ENCODE results near the gene SRP72. TPM values are rescaled to one million over a fixed set of nuclear protein-coding genes. Genes with fewer than 3 reads are reported as not detected.
"Not testable (repeated sequence)": the region's sequence is repeated elsewhere in the genome, so short reads cannot be mapped to it uniquely, and the experiment has no call there.

Gene SRP72
- total RNA-seq, 1 experiment from 2014 or later = 56.8 TPM

- Histone ChIP-seq H3K4me3 (ENCODE audit: insufficient read depth, low read depth, low read length) (no peak overlapping the region), H3K27me3 (ENCODE audit: control insufficient read depth, insufficient read depth, low read length) (no peaks in the 10 kb centered on the region), H3K36me3 (replicated peaks; ENCODE audit: control insufficient read depth, insufficient read depth, low read length) (peaks cover 35% of the 10 kb centered on the region)
- DNase-seq = no peak
Measured at GRCh38 chr4:56445699-56446098, 21.7 kb upstream of the SRP72 start.

GRCh38 chr4:56448301-56448700 lies 19.1 kb upstream of the SRP72 start:
- Histone ChIP-seq H3K36me3 (replicated peaks; ENCODE audit: control insufficient read depth, insufficient read depth, low read length) (peaks cover 40% of the 10 kb centered on the region), H3K4me3 (ENCODE audit: insufficient read depth, low read depth, low read length) (no peak overlapping the region)

GRCh38 chr4:56449475-56449874 lies 17.9 kb upstream of the SRP72 start:
- DNase-seq; H3K27me3 ChIP-seq (ENCODE audit: control insufficient read depth, insufficient read depth, low read length); H3K4me3 ChIP-seq (ENCODE audit: insufficient read depth, low read depth, low read length): not testable (repeated sequence)
- peaks cover 46% of the 10 kb centered on the region for H3K36me3 ChIP-seq (replicated peaks; ENCODE audit: control insufficient read depth, insufficient read depth, low read length)

More at GRCh38 chr4:56448301-56448700, 19.1 kb upstream of the SRP72 start:
- H3K27me3 ChIP-seq (ENCODE audit: control insufficient read depth, insufficient read depth, low read length) = no peaks in the 10 kb centered on the region
- no peak for DNase-seq

- Histone ChIP-seq H3K27me3 (ENCODE audit: control insufficient read depth, insufficient read depth, low read length) (no peaks in the 10 kb centered on the region), H3K36me3 (replicated peaks; ENCODE audit: control insufficient read depth, insufficient read depth, low read length) (peaks cover 47% of the 10 kb centered on the region), H3K4me3 (ENCODE audit: insufficient read depth, low read depth, low read length) (no peak overlapping the region)
- no peak for DNase-seq
Measured at GRCh38 chr4:56450342-56450741, 17.1 kb upstream of the SRP72 start.

GRCh38 chr4:56460085-56460484 lies 7.3 kb upstream of the SRP72 start:
- peaks cover 28% of the 10 kb centered on the region for H3K36me3 ChIP-seq (replicated peaks; ENCODE audit: control insufficient read depth, insufficient read depth, low read length)
- H3K4me3 ChIP-seq (ENCODE audit: insufficient read depth, low read depth, low read length) = no peak overlapping the region
- H3K27me3 ChIP-seq (ENCODE audit: control insufficient read depth, insufficient read depth, low read length) = no peaks in the 10 kb centered on the region
- no peak for DNase-seq

GRCh38 chr4:56462157-56462556 lies 5.3 kb upstream of the SRP72 start:
- no peak for DNase-seq
- H3K27me3 ChIP-seq (ENCODE audit: control insufficient read depth, insufficient read depth, low read length) = no peaks in the 10 kb centered on the region
- no peak overlapping the region for H3K4me3 ChIP-seq (ENCODE audit: insufficient read depth, low read depth, low read length)
- H3K36me3 ChIP-seq (replicated peaks; ENCODE audit: control insufficient read depth, insufficient read depth, low read length) = peaks cover 23% of the 10 kb centered on the region

- no peak for DNase-seq
- Histone ChIP-seq H3K36me3 (replicated peaks; ENCODE audit: control insufficient read depth, insufficient read depth, low read length) (peaks cover 17% of the 10 kb centered on the region), H3K27me3 (ENCODE audit: control insufficient read depth, insufficient read depth, low read length) (no peaks in the 10 kb centered on the region), H3K4me3 (ENCODE audit: insufficient read depth, low read depth, low read length) (no peak overlapping the region)
Measured at GRCh38 chr4:56463711-56464110, 3.7 kb upstream of the SRP72 start.

- DNase-seq = no peak
- Histone ChIP-seq H3K4me3 (ENCODE audit: insufficient read depth, low read depth, low read length) (no peak overlapping the region), H3K36me3 (replicated peaks; ENCODE audit: control insufficient read depth, insufficient read depth, low read length) (peaks cover 10% of the 10 kb centered on the region), H3K27me3 (ENCODE audit: control insufficient read depth, insufficient read depth, low read length) (no peaks in the 10 kb centered on the region)
Measured at GRCh38 chr4:56464581-56464980, 2.8 kb upstream of the SRP72 start.

GRCh38 chr4:56465599-56466295 lies 1.7 kb upstream of the SRP72 start:
- no peaks in the 10 kb centered on the region for H3K27me3 ChIP-seq (ENCODE audit: control insufficient read depth, insufficient read depth, low read length)
- peak overlapping the region; percentile 11; the same call in 1 of the 2 replicates for H3K4me3 ChIP-seq (ENCODE audit: insufficient read depth, low read depth, low read length)
- DNase-seq = no peak
- no peaks in the 10 kb centered on the region; the same call in 1 of the 2 replicates for H3K36me3 ChIP-seq (replicated peaks; ENCODE audit: control insufficient read depth, insufficient read depth, low read length)

GRCh38 chr4:56466296-56466761 lies 1.1 kb upstream of the SRP72 start:
- not testable (repeated sequence) for H3K36me3 ChIP-seq (replicated peaks; ENCODE audit: control insufficient read depth, insufficient read depth, low read length); DNase-seq; H3K27me3 ChIP-seq (ENCODE audit: control insufficient read depth, insufficient read depth, low read length)
- H3K4me3 ChIP-seq (ENCODE audit: insufficient read depth, low read depth, low read length) = peak overlapping the region; percentile 53

- peak; percentile 13 for DNase-seq
- H3K4me3 ChIP-seq (ENCODE audit: insufficient read depth, low read depth, low read length) = peak overlapping the region; percentile 53
Measured at GRCh38 chr4:56466910-56467283, 520 bp upstream of the SRP72 start.

GRCh38 chr4:56468097-56468422 lies 643 bp downstream of the SRP72 start:
- peak; percentile 70 for DNase-seq
- Histone ChIP-seq H3K36me3 (replicated peaks; ENCODE audit: control insufficient read depth, insufficient read depth, low read length) (peaks cover 4% of the 10 kb centered on the region), H3K27me3 (ENCODE audit: control insufficient read depth, insufficient read depth, low read length) (no peaks in the 10 kb centered on the region), H3K4me3 (ENCODE audit: insufficient read depth, low read depth, low read length) (peak overlapping the region; percentile 53)

More at GRCh38 chr4:56466910-56467283, 520 bp upstream of the SRP72 start:
- no peaks in the 10 kb centered on the region for H3K27me3 ChIP-seq (ENCODE audit: control insufficient read depth, insufficient read depth, low read length)
- H3K36me3 ChIP-seq (replicated peaks; ENCODE audit: control insufficient read depth, insufficient read depth, low read length) = peaks cover 2% of the 10 kb centered on the region; the same call in 1 of the 2 replicates

- Histone ChIP-seq H3K4me3 (ENCODE audit: insufficient read depth, low read depth, low read length) (no peak overlapping the region), H3K36me3 (replicated peaks; ENCODE audit: control insufficient read depth, insufficient read depth, low read length) (peaks cover 7% of the 10 kb centered on the region), H3K27me3 (ENCODE audit: control insufficient read depth, insufficient read depth, low read length) (no peaks in the 10 kb centered on the region)
- DNase-seq = no peak
Measured at GRCh38 chr4:56469489-56470210, 2.2 kb downstream of the SRP72 start.

- peaks cover 27% of the 10 kb centered on the region for H3K36me3 ChIP-seq (replicated peaks; ENCODE audit: control insufficient read depth, insufficient read depth, low read length)
- H3K27me3 ChIP-seq (ENCODE audit: control insufficient read depth, insufficient read depth, low read length) = no peaks in the 10 kb centered on the region
- no peak for DNase-seq
- H3K4me3 ChIP-seq (ENCODE audit: insufficient read depth, low read depth, low read length) = no peak overlapping the region
Measured at GRCh38 chr4:56475917-56476316, 8.5 kb downstream of the SRP72 start.

- no peak for DNase-seq
- peaks cover 27% of the 10 kb centered on the region for H3K36me3 ChIP-seq (replicated peaks; ENCODE audit: control insufficient read depth, insufficient read depth, low read length)
Measured at GRCh38 chr4:56477192-56477702, 9.8 kb downstream of the SRP72 start.

More at GRCh38 chr4:56477192-56477702, 9.8 kb downstream of the SRP72 start:
- Histone ChIP-seq H3K27me3 (ENCODE audit: control insufficient read depth, insufficient read depth, low read length) (no peaks in the 10 kb centered on the region), H3K4me3 (ENCODE audit: insufficient read depth, low read depth, low read length) (no peak overlapping the region)
